Measurements from ENCODE around the gene GPR35.

DNA sequence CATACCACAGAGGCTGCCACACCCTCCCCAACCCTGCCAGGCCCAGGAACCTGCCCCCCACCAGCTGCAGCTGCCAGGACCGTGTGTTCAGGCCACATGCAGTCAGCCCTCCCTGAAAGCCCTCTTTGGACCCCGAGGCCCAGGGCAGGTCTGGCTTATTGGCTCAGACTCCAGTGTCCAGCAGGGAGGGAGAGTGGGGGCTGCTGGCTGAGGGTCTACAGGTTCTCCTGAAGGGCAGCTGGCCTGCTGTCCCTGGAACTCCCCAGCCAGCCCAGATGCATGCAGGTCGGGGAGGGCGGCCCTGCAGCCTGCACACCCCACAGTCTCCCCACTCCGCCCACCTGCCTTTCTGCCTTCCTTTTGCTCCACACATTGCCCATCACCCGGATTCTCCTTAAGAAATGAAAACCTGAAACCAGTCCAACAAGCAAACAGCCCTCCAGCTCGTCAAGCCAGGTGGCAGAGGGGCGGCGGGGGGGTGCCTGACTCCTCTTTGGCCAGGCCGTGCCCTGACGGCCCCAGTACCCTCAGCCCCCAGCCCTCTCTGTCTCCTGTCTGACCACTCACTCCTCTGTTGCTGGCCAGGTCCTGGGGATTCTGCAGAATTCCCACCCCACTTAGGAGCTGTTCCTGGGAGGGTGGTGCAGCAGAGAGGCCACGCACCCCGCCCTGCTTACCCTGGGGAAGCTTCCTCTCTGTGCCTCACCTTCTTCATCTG lies 18.0 kb downstream of the GPR35 start:
- TF ChIP-seq POLR2AphosphoS5 (IDR thresholded peaks at IDR 0.05) (no peak), POLR2A (IDR thresholded peaks at IDR 0.05) (no peak), EP300 (IDR thresholded peaks at IDR 0.05) (no peak)
- TF ChIP-seq, protein P1, sequence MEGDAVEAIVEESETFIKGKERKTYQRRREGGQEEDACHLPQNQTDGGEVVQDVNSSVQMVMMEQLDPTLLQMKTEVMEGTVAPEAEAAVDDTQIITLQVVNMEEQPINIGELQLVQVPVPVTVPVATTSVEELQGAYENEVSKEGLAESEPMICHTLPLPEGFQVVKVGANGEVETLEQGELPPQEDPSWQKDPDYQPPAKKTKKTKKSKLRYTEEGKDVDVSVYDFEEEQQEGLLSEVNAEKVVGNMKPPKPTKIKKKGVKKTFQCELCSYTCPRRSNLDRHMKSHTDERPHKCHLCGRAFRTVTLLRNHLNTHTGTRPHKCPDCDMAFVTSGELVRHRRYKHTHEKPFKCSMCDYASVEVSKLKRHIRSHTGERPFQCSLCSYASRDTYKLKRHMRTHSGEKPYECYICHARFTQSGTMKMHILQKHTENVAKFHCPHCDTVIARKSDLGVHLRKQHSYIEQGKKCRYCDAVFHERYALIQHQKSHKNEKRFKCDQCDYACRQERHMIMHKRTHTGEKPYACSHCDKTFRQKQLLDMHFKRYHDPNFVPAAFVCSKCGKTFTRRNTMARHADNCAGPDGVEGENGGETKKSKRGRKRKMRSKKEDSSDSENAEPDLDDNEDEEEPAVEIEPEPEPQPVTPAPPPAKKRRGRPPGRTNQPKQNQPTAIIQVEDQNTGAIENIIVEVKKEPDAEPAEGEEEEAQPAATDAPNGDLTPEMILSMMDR (IDR thresholded peaks at IDR 0.05), result no peak

Measured in upper lobe of left lung (tissue), 4 donors.